Type B pancreatic cell (in vitro differentiated cells): Measurements from ENCODE around the gene CNPY2. TPM values are rescaled to one million over a fixed set of nuclear protein-coding genes. Genes with fewer than 3 reads are reported as not detected.

Experiments
- DNase-seq: peaks from one replicate; pipeline ENCODE4 v3.0.0; 2021; ENCODE audit warnings: mixed read lengths; ENCODE audit not compliant: unreplicated experiment; ENCODE audit errors: extremely low spot score
- H3K27ac Mint-ChIP-seq: 2 replicates; pipeline ENCODE4 v1.8.0; 2021; ENCODE audit warnings: mild to moderate bottlenecking, mixed read lengths
- H3K27me3 Mint-ChIP-seq: 2 replicates; pipeline ENCODE4 v1.8.0; 2021; ENCODE audit warnings: mixed read lengths
- H3K36me3 Mint-ChIP-seq: 2 replicates; pipeline ENCODE4 v1.8.0; 2021; ENCODE audit warnings: mixed read lengths
- H3K4me1 Mint-ChIP-seq: one replicate; pipeline ENCODE4 v1.8.0; 2021; ENCODE audit warnings: mixed read lengths; ENCODE audit not compliant: unreplicated experiment
- H3K4me3 Mint-ChIP-seq: 2 replicates; pipeline ENCODE4 v1.8.0; 2021; ENCODE audit warnings: mild to moderate bottlenecking, mixed read lengths
- H3K9me3 Mint-ChIP-seq: 2 replicates; pipeline ENCODE4 v1.8.0; 2021; ENCODE audit warnings: mixed read lengths
- CTCF ChIP-seq: fragments of 200-600 bp; sonication (generic); conservative IDR thresholded peaks from 2 replicates; pipeline ENCODE4 v1.5.0; 2021; ENCODE audit warnings: antibody characterized with exemption, mild to moderate bottlenecking
- total RNA-seq: library from RNA; stranded (reverse); gene quantifications from 2 replicates; pipeline ENCODE4 v1.2.1, GENCODE V29; 2021; ENCODE audit warnings: low replicate concordance

Gene CNPY2
- total RNA-seq, 1 donor from 2014 or later = 194 TPM

GRCh38 chr12:56334490-56334793 is 18.7 kb upstream of the CNPY2 start:
- Mint-ChIP-seq H3K4me3 (peak overlapping the region; percentile 97), H3K4me1 (peaks cover 22% of the 10 kb centered on the region), H3K9me3 (no peaks in the 10 kb centered on the region), H3K27me3 (no peaks in the 10 kb centered on the region), H3K36me3 (peaks cover 4% of the 10 kb centered on the region), H3K27ac (peak overlapping the region; percentile 98)
- TF ChIP-seq CTCF = peak; percentile 19
- DNase-seq = no peak

GRCh38 chr12:56333679-56334489 is 18.1 kb upstream of the CNPY2 start, which contains the start of gene PAN2:
Gene PAN2, minus strand, starts transcription at chr12:56334000. Its CDS starts 906 bp downstream, at chr12:56333094.
- Mint-ChIP-seq H3K4me3 (peak within 1 kb of the TSS; percentile 97), H3K27me3 (no peaks in the 10 kb centered on the region), H3K9me3 (no peaks in the 10 kb centered on the region), H3K27ac (peak within 1 kb of the TSS; percentile 98), H3K36me3 (peaks cover 4% of the 10 kb centered on the region), H3K4me1 (peaks cover 21% of the 10 kb centered on the region)
- peak; percentile 89 for DNase-seq
- peak; percentile 78 for TF ChIP-seq CTCF

- no peak for TF ChIP-seq CTCF
- H3K27me3 Mint-ChIP-seq = no peaks in the 10 kb centered on the region
Measured at GRCh38 chr12:56333197-56333678, 17.4 kb upstream of the CNPY2 start.

GRCh38 chr12:56332512-56333196 is 16.9 kb upstream of the CNPY2 start:
- no peak for TF ChIP-seq CTCF
- peaks cover 7% of the 10 kb centered on the region for H3K36me3 Mint-ChIP-seq
- H3K27me3 Mint-ChIP-seq = no peaks in the 10 kb centered on the region
- H3K9me3 Mint-ChIP-seq = no peaks in the 10 kb centered on the region
- peak overlapping the region; percentile 97 for H3K4me3 Mint-ChIP-seq
- H3K27ac Mint-ChIP-seq = peak overlapping the region; percentile 98
- DNase-seq = no peak
- peaks cover 16% of the 10 kb centered on the region for H3K4me1 Mint-ChIP-seq

More at GRCh38 chr12:56333197-56333678, 17.4 kb upstream of the CNPY2 start:
- H3K4me1 Mint-ChIP-seq = peaks cover 16% of the 10 kb centered on the region
- peak overlapping the region; percentile 97 for H3K4me3 Mint-ChIP-seq
- peaks cover 4% of the 10 kb centered on the region for H3K36me3 Mint-ChIP-seq
- DNase-seq = no peak
- peak overlapping the region; percentile 98 for H3K27ac Mint-ChIP-seq
- H3K9me3 Mint-ChIP-seq = no peaks in the 10 kb centered on the region

- Mint-ChIP-seq H3K4me3 (no peak overlapping the region), H3K27ac (no peak overlapping the region), H3K9me3 (no peaks in the 10 kb centered on the region), H3K4me1 (peaks cover 16% of the 10 kb centered on the region), H3K27me3 (no peaks in the 10 kb centered on the region), H3K36me3 (peaks cover 8% of the 10 kb centered on the region)
- TF ChIP-seq CTCF = no peak
- no peak for DNase-seq
Measured at GRCh38 chr12:56330936-56331490, 15.2 kb upstream of the CNPY2 start.
